ENCODE measurements around the gene PARP9.

- TF ChIP-seq ZMAT5 (CRISPR knock-in tag; IDR thresholded peaks at IDR 0.05; ENCODE audit: borderline replicate concordance, low read depth): no peak
- peak; percentile 40 for TF ChIP-seq ATF7 (IDR thresholded peaks at IDR 0.05)
- TF ChIP-seq ATF7 (CRISPR knock-in tag; IDR thresholded peaks at IDR 0.05): no peak
Measured at GRCh38 chr3:122560680-122561079, 3.4 kb downstream of the PARP9 start.
